ENCODE data around the gene TGFBR1.
"Not testable (repeated sequence)": the region's sequence is repeated elsewhere in the genome, so short reads cannot be mapped to it uniquely, and the experiment has no call there.

TGFBR1 gene

DNA sequence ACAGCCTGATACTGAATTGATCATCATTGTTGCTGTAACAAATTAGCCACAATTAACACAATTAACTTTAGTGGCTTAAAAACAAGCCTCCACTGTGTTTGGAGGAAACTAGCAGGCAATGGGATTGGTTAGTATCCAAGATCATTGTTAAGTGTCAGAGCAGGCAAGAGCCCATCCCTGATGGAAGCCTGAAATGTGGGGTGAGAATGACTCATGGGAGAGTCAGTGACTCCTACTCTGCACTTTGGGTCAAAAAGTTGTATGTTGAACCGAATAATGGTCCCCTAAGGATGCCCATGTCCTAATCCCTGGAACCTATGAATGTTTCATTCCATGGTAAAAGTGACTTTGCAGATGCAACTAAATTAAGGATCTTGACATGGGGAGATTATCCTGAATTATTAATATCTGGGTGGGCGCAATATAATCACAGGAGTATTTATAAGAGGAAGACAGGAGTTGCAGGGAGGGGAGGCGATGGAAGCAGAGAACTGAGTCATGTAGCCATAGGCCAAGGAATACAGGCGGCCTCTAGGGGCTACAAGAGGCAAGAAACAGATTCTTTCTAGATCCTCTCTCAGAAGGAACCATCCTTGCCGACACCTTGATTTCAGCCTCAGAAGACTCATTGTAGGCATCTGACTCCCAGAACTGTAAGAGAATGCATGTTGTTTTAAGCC is 88.0 kb downstream of the TGFBR1 start:
- Histone ChIP-seq H3K27me3 (ENCODE audit: control insufficient read depth, insufficient read depth, low read length) (0 out of 2 replicates have a peak, but pooled peaks cover 5% of the 10 kb centered on the region), H3K9me3 (ENCODE audit: control insufficient read depth, insufficient read depth, low read depth, low read length) (no peaks in the 10 kb centered on the region)

DNA sequence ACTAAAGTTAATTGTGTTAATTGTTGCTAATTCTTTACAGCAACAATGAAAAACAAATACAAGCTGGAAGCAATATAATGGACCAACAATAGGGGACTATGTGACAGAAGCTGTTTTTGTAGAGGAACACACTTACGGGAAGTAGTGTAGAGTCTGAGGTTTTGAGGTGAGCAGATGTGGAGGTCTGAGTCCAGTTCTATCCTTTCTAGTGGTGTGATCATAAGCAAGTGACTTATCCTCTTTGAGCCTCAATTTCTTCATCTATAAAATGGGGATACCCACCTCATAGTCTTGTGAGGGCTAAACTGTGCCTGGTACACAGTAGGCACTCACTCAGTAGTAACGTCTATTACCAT is 88.5 kb downstream of the TGFBR1 start:
- peaks cover 5% of the 10 kb centered on the region; the same call in 1 of the 2 replicates for H3K4me1 ChIP-seq (ENCODE audit: control insufficient read depth, insufficient read depth, low read length)
- 0 out of 2 replicates have a peak, but pooled peaks cover 2% of the 10 kb centered on the region for H3K27me3 ChIP-seq (ENCODE audit: control insufficient read depth, insufficient read depth, low read length)
- no peak overlapping the region for H3K27ac ChIP-seq (ENCODE audit: low read depth, low read length)
- H3K4me3 ChIP-seq (ENCODE audit: low read depth, low read length) = no peak overlapping the region
- no peaks in the 10 kb centered on the region for H3K36me3 ChIP-seq (ENCODE audit: control insufficient read depth, insufficient read depth, low read length)
- no peak overlapping the region for H3K9ac ChIP-seq (ENCODE audit: low read length)
- H3K9me3 ChIP-seq (ENCODE audit: control insufficient read depth, insufficient read depth, low read depth, low read length) = no peaks in the 10 kb centered on the region

More for the DNA sequence above, 88.0 kb downstream of the TGFBR1 start:
- H3K4me3 ChIP-seq (ENCODE audit: low read depth, low read length) = no peak overlapping the region
- no peak overlapping the region for H3K27ac ChIP-seq (ENCODE audit: low read depth, low read length)
- peaks cover 3% of the 10 kb centered on the region; the same call in 1 of the 2 replicates for H3K4me1 ChIP-seq (ENCODE audit: control insufficient read depth, insufficient read depth, low read length)
- no peaks in the 10 kb centered on the region for H3K36me3 ChIP-seq (ENCODE audit: control insufficient read depth, insufficient read depth, low read length)
- H3K9ac ChIP-seq (ENCODE audit: low read length) = no peak overlapping the region

DNA sequence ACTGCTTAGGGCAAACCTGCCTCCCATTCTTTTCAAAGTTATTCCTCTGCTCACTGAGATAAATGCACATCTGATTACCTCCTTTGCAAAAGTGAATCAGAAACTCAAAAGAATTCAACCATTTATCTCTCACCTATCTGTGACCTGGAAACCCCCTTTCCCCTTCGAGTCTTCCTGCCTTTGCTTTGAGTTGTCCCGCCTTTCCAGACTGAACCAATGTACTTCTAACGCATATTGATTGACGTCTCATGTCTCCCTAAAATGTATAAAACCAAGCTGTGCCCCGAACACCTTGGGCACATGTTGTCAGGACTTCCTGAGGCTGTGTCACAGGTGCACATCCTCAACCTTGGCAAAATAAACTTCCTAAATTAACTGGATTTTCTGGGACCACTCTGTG is 91.6 kb downstream of the TGFBR1 start:
- H3K9me3 ChIP-seq (ENCODE audit: control insufficient read depth, insufficient read depth, low read depth, low read length); H3K4me3 ChIP-seq (ENCODE audit: low read depth, low read length); H3K9ac ChIP-seq (ENCODE audit: low read length); H3K4me1 ChIP-seq (ENCODE audit: control insufficient read depth, insufficient read depth, low read length); H3K27me3 ChIP-seq (ENCODE audit: control insufficient read depth, insufficient read depth, low read length); H3K27ac ChIP-seq (ENCODE audit: low read depth, low read length); H3K36me3 ChIP-seq (ENCODE audit: control insufficient read depth, insufficient read depth, low read length): not testable (repeated sequence)

DNA sequence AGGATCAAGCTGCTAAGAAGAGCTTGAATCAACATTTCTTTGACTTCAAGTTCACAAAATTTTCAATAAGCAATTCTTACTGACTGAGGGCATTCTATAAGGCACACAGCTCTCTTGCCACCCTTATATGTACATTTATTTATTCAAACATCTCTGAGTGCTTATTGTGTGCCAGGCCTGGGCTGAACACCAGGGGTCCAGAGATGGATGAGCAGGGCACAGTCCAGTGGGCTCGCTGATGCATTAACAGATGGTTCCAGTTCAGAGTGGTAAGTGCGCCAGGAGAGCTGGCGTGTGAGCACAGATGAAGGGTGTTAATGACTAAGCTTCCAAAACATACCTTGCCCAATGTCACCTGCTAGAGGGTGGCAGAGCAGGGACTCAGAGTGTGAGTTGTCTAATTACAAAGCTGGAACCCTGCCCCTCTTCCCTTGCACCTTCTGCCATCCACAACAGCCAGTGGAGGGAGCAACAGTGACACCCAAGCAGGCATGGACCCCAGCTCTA is 92.3 kb downstream of the TGFBR1 start:
- Histone ChIP-seq H3K9ac (ENCODE audit: low read length) (no peak overlapping the region), H3K36me3 (ENCODE audit: control insufficient read depth, insufficient read depth, low read length) (no peaks in the 10 kb centered on the region), H3K27me3 (ENCODE audit: control insufficient read depth, insufficient read depth, low read length) (no peaks in the 10 kb centered on the region), H3K27ac (ENCODE audit: low read depth, low read length) (no peak overlapping the region), H3K4me3 (ENCODE audit: low read depth, low read length) (no peak overlapping the region), H3K4me1 (ENCODE audit: control insufficient read depth, insufficient read depth, low read length) (peaks cover 5% of the 10 kb centered on the region; the same call in 1 of the 2 replicates), H3K9me3 (ENCODE audit: control insufficient read depth, insufficient read depth, low read depth, low read length) (no peaks in the 10 kb centered on the region)

DNA sequence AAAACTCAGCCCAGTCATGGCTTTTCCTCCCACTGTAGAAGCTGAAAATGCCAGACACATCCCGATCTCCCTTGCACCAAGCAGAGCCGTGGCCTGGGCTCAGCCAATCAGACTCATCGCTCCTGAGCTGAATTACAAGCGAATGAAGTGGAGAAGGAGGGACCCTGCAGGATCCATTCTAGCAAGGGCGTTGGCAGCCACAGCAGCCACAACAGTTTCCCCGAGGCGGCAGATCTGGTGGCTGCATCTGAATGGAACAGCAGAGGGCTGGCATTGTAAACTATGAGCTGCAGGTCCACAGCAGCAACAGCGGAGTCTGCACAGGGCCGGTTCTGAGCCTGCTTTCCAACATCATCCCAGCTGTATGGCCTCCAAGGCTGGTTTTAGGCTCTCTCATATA is 93.1 kb downstream of the TGFBR1 start:
- no peaks in the 10 kb centered on the region for H3K27me3 ChIP-seq (ENCODE audit: control insufficient read depth, insufficient read depth, low read length)
- H3K9ac ChIP-seq (ENCODE audit: low read length) = no peak overlapping the region
- peaks cover 5% of the 10 kb centered on the region; the same call in 1 of the 2 replicates for H3K4me1 ChIP-seq (ENCODE audit: control insufficient read depth, insufficient read depth, low read length)
- no peak overlapping the region for H3K4me3 ChIP-seq (ENCODE audit: low read depth, low read length)
- H3K36me3 ChIP-seq (ENCODE audit: control insufficient read depth, insufficient read depth, low read length) = no peaks in the 10 kb centered on the region
- no peaks in the 10 kb centered on the region for H3K9me3 ChIP-seq (ENCODE audit: control insufficient read depth, insufficient read depth, low read depth, low read length)
- H3K27ac ChIP-seq (ENCODE audit: low read depth, low read length) = no peak overlapping the region

DNA sequence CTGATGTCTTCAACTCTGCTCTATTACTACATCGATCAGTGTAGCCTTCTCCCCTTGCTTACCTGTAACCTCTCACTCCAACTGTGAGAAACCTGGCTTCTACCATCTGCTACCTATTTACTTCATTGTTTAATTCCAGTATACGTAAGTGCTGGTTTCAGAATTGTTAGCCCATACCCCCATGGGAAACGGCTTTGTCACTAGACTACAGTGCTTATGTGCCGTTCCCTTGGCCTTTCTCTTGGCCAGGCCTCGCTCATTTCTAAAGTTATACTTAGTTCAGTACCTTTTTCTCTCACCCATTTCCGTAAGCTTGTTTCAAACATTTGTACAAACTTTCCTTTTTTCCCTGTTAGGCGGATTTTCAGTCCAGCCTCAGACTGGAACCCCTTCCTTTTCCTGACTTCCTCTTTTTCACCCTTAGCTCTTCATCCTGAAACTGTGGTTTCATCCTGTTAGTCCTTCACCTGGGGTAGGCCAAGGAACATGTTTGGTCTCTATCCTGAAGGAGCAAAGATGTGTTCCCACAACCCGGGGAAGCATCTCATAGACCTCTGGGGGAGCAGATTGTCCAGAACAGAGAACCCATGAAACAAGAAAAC is 95.1 kb downstream of the TGFBR1 start:
- H3K9me3 ChIP-seq (ENCODE audit: control insufficient read depth, insufficient read depth, low read depth, low read length) = no peaks in the 10 kb centered on the region
- H3K27me3 ChIP-seq (ENCODE audit: control insufficient read depth, insufficient read depth, low read length) = no peaks in the 10 kb centered on the region
- no peak overlapping the region for H3K4me3 ChIP-seq (ENCODE audit: low read depth, low read length)
- peaks cover 5% of the 10 kb centered on the region; the same call in 1 of the 2 replicates for H3K4me1 ChIP-seq (ENCODE audit: control insufficient read depth, insufficient read depth, low read length)
- H3K9ac ChIP-seq (ENCODE audit: low read length) = no peak overlapping the region
- no peaks in the 10 kb centered on the region for H3K36me3 ChIP-seq (ENCODE audit: control insufficient read depth, insufficient read depth, low read length)
- H3K27ac ChIP-seq (ENCODE audit: low read depth, low read length) = no peak overlapping the region

DNA sequence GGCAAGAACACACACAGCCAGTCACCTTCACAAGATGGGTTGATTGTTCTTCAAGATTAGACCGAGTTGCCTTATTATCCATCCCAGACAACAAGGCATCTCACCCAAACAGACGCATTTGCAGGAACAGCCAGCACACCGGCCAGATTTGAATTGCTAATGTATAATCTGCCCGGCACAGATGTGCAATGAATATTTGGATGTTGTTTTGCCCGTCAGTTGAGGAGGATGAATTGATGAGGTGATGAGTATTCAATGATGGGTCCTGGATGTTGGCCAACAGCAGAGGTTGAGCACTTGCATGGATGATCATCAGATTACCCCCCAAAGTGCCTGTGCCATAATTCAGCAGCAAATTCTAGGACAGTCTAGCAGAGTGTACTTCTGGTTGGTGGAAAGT is 96.7 kb downstream of the TGFBR1 start:
- Histone ChIP-seq H3K27ac (ENCODE audit: low read depth, low read length) (no peak overlapping the region), H3K9ac (ENCODE audit: low read length) (no peak overlapping the region), H3K27me3 (ENCODE audit: control insufficient read depth, insufficient read depth, low read length) (no peaks in the 10 kb centered on the region), H3K9me3 (ENCODE audit: control insufficient read depth, insufficient read depth, low read depth, low read length) (no peaks in the 10 kb centered on the region), H3K4me1 (ENCODE audit: control insufficient read depth, insufficient read depth, low read length) (peaks cover 5% of the 10 kb centered on the region; the same call in 1 of the 2 replicates), H3K36me3 (ENCODE audit: control insufficient read depth, insufficient read depth, low read length) (no peaks in the 10 kb centered on the region), H3K4me3 (ENCODE audit: low read depth, low read length) (no peak overlapping the region)

Measured in HUES6 (cell line).